Activated CD8-positive, alpha-beta memory T cell treated with anti-CD3 and anti-CD28 coated beads for 4 hours (primary cell): ENCODE results near the gene LMAN2.
A peak's percentile ranks its signal among the peaks of the same experiment; 100 is the strongest.
"Not testable (repeated sequence)": the region's sequence is repeated elsewhere in the genome, so short reads cannot be mapped to it uniquely, and the experiment has no call there.

Experiments
- DNase-seq, 2 donors: peaks; one replicate each; pipeline ENCODE4 v3.0.0-alpha.2; 2020; ENCODE audit warnings: low read depth in 2 of 2

LMAN2 gene

DNA sequence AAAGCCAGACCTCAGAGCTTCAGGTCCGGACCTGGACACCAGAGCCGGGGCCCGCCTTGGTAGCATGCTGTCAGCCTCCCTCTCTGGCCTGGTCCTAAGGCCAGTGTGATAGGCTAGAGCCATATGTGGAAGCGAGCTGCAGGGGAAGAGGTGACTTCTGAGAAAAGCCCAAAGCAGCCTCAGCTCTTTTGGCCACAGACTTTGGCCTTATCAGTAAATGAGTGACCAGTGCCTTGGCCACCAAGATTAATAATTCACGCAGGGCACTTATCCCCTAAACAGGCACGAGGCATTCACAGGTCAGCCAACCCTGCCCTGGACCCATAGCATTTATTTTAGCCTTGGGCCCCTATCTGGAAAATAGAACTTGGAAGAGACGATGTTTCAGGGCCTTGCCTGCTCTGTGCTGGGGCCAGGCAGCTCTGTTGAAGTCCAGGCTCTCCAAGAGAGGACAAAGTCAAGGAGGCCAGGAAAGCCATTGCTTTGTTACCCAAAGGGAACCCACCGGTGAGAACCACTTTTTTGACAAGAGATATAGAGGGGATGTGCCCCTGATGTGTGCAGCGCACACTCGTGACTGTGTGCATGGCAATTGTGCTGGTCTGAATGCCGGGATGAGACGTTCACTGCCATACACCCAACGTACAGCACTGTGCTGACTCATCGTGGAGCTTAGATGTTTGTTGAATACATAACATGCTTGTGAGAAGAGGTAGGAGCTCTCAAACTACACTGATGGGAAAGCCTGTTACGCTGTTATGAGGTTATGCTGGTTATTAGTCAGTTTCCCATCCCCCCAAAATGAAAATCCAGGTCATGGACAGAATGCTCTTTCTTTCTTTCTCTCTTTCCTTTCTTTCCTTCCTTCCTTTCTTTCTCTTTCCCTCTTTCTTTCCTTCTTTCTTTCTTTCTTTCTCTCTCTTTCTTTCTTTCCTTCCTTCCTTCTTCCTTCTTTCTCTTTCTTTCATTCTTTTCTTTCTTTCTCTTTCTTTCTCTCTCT is 27.7 kb upstream of the LMAN2 start:
- DNase-seq, result no peak

DNA sequence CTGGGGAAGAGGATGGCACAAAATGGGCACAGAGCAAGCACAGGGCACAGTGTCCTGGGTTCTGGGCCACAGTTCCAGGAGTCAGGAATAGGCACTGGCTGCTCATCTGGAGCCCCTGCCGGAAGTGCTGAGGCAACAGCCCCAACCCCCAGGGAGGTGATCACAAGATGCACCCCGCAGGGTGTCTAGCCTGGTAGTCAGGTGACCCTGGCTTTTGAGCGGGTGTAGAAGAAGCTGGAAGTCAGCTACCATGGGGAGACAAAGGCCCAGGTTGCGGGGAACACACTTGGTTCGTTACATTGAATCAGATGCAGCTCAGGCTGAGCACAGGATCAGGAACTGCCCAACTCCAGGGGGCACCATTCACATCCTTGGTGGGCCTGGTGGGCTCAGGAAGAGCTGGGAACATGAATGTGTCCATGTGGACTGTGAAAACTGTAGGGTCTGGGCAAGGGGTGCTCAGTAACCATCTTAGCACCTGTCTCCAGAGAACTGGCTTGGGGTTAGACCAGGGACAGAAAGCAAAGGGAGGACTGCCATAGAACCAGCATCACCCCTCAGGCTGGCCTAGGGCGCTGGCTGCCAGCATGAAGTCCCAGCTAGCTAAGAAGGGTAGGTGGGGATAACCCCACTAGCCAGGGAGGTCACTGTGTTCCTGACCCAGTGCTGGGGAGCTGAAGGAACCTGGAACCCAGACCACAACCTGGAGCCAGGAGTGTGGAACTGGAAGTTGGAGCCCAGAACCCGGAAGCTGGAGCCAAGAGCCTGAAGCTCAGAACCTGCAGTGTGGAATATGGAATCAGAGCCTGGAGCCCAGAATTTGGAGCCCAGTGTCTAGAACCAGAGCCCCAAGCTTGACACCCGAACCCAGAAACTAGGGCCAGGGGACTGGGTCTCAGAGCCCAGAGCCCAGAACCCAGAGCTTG is 26.6 kb upstream of the LMAN2 start:
- no peak for DNase-seq

DNA sequence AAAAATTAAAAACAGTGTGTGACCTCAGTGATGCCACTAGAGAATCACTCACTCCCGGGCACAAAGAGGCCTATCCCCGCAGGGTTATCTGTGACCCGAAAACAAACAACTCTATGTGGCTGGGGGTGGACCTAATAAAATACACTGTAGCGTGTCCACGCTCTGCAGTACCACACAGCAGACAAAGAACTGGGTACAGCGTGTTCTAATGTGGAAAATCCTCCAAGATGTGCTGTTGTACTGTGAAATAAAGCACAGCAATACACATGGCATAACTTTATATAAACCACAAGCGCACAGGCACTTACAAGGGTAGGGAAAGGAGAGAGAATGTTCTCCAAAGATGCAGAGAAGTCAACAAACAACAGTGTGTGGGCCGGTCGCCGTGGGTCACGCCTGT is 24.6 kb upstream of the LMAN2 start:
- no peak for DNase-seq

DNA sequence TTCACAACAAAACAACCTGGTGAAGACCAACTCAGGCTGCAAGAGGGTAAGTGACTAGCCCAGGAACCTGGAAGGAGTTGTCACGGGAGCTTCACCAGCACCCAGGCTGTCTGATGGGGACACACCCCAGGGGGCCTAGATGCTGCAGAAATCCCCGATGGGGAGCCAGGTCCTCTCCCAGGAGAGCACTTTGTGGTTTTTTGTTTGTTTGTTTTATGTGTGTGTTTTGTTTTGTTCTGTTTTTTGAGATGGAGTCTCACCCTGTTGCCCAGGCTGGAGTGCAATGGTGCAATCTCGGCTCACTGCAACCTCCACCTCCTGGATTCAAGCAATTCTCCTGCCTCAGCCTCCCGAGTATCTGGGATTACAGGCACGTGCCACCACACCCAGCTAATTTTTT is 24.0 kb upstream of the LMAN2 start:
- not testable (repeated sequence) for DNase-seq

DNA sequence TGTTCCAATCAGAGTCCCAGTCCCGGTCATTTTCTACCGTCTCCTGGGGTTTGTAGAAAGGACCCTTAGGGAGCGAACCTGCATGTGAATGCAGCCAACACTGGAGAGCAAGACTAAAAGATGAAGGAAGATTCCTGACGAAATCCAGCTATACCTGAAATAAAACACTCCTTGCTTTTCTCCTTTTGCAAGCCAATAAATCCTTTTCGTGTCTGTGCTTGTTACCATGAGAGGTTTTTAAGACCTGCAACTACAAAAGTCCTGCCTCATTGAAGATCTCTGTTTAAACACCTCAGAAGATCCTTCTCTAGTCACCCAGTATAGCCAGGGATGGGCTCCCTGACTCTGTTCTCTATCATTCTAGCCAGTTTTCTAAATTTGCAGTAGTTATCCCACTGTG is 22.7 kb upstream of the LMAN2 start:
- DNase-seq, result no peak

DNA sequence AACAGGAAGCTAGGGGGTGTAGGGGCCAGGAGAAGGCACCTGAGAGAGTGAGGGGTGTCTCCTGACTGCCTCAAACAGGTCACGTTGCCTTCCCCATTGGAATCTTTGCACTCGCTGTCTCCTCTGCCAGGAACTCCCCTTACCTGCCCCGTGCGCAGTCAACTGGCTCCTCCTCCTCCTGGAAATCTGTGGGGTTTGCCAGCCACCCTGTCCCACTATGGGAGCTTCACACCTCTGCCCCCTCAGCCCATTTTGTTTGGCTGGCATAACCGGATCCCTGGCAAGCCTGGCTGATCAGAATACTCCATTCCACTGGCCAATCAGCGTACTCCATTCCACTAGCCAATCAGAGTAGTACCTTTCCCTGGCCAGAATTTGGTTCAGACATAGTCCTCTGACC is 22.3 kb upstream of the LMAN2 start:
- no peak for DNase-seq

DNA sequence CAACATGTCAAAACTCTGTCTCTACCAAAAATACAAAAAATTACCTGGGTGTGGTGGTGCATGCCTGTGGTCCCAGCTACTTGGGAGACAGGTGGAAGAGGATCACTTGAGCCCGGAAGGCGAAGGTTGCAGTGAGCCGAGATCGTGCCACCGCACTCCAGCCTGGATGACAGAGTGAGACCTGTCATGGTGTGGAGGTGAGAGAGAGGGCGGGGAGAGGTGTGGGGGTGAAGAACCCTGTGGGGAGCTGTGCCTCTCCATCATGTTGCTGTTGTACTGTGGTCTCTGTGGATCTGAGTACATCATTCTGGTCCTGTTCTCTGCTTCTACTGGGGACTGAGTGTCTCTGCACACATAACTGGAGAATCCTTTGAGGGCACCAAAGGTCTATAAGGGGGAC is 21.4 kb upstream of the LMAN2 start:
- DNase-seq, result no peak

DNA sequence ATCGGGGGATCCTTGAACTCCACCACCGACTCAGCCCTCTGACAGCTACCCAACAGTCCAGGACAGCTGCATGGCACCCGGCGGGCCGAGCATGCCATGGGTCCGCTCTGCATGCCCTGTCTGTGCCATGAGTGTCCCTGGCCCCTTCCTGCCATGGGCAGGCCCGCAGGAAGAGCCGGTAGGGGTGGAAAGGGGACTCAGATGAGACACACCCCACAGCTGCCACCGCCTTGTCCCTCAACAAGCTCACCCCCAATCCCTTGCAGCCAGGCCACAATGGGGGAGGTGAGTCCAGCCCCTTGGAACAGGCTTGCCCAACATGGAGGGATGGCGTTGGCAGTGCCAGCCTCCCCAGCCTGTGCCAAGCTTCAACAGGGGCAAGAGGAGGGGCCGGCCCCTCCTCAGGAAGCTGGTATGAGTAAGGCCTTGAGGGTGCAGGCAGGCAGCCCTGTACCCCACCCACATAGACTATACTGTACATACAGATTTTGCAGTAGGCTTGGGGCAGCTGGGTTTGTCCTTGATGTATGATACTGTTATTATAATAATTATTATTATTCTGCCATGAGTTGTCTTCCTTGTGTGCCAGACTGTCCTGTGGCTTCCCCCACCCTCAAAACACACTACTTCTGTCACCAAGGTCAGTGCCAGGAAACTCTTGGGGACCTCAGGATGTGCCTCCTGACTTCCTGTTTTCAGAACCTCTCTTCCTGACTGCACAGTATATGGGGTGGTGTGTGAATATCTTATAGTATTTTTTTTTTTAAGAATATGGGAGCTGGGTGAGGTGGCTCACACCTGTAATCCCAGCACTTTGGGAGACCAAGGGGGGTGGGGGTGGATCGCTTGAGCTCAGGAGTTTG is 20.8 kb upstream of the LMAN2 start:
- DNase-seq, result no peak

DNA sequence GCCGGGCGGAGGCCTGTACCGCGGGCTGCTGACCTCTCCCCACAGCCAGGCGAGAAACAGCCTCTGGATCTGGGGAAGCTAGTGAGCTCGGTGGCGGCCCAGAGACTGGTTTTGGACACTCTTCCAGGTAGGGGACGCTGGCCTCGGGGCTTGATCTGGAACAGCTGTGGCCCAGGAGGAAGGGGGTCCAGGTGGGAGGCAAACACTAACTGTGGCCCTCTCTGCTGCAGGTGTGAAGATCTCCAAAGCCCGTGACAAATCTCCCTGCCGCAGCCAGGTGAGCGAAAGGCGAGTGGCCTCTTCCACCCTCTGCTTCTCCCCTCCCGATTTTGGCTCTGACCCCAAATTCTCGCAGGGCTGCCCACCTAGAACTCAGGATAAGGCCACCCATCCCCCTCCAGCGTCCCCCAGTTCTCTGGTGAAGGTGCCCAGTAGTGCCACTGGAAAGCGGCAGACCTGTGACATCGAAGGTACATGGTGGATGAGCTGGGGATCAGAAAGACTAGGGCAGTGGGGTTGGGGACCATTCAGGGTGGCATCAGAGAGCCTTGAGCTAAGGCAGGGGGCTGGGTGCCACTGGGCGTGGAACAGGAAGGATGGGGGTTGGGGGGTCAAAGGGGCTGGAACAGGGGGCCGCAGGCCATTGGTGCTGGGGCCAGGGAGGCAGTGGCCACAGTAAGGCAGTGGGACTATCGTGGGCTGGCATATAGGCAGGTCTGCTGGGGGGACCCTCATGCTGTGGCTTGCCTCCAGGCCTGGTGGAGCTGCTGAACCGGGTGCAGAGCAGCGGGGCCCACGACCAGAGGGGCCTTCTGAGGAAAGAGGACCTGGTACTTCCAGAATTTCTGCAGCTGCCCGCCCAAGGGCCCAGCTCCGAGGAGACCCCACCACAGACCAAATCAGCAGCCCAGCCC is 19.9 kb upstream of the LMAN2 start:
- DNase-seq, result no peak

DNA sequence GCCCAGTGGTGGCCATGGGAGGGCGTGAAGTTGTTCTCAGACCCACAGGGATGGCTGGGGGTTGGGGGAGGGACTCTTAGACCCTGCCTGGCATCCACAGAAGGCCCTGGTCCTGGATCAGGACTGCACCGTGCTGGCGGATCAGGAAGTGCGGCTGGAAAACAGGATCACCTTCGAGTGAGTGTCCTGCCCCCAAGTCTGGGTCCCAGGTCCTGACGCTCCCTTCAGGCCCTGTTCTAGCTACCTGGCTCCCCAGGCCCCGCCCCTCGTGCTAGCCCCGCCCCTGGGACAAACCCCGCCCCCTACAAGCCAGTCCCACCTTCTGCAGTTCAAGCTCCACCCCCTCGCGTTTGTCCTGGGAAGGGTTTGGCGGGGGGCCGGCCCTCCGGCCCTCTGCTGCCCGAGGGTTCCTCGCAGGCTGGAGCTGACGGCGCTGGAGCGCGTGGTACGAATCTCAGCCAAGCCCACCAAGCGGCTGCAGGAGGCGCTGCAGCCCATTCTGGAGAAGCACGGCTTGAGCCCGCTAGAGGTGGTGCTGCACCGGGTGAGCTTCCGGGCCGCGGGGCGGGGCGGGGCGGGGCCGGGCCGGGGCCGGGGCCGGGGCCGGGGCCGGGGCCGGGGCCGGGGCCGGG is 19.1 kb upstream of the LMAN2 start:
- DNase-seq, result peak in 1 of 2 donors; percentile 33

DNA sequence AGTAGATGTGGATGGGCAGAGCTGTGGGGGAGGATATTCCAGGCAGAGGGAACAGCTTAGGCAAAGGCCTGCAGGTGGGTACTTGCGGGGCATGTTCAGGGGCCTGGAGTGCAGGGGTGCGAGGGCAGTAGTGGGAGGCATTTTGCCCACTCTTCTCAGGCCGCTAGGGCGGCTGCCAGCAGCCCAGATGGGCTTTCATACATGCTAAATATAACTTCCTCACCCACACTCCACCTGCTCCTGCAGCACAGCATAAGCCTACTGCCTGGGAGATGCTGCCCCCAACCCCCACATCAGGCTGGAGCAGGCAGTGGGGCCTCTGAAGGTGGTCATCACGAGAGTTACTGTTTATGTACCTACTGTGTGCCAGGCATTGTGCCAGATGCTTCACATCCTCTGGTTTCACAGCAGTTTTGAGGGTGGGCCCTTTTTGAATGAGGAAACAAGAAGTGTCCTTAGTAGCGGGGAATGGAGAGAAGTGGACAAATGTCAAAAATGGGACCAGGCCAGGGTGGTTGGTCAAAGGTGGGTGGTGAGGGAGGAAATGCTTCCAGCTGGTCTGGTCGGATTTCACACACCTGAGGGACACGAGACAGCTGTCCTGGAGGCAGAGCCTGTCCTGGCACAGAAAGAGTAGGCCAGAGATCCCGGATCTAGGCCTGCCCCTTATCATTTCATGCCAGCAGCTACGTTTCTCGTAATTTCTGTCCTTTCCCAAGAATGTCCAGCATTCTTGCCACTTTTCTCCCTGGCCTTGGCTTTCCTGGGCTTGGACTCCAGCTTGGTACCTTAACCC is 18.4 kb upstream of the LMAN2 start:
- DNase-seq, result no peak

DNA sequence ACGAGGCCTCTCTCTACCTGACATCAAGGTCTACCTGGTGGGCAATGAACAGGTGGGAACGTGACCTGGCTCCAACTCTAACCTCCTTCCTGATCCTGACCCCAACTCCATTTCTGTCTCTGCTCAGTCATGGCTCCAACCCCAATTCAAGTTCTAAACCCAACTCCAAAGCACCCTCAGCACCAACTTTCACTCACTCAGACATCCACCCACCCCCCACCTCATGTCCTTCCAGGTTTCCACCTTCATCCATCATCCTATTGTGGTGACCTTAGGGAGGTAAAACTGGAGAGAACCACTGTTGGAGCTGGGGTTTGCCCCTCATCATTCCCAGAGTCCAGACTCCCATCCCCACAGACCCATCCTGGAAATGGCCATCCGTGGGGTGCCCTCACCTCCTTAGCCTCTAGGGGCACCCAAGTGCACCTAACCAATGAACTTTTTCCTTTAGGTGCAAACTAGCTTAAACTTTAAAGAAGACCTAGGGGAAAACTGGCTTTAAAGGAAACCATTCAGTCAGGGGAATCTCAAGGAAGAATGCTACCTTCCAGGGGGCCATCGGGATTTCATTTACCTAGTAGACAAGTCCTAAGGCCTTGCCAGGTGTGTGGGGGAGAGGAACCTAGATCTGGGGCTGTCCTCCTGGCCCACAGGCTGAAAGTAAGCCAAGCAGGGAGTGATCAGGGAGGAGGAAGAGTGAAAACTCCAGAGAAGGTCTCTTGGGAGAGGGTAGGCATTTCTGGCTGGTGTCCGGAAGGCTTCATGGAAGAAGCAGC is 17.6 kb upstream of the LMAN2 start:
- DNase-seq, result no peak

DNA sequence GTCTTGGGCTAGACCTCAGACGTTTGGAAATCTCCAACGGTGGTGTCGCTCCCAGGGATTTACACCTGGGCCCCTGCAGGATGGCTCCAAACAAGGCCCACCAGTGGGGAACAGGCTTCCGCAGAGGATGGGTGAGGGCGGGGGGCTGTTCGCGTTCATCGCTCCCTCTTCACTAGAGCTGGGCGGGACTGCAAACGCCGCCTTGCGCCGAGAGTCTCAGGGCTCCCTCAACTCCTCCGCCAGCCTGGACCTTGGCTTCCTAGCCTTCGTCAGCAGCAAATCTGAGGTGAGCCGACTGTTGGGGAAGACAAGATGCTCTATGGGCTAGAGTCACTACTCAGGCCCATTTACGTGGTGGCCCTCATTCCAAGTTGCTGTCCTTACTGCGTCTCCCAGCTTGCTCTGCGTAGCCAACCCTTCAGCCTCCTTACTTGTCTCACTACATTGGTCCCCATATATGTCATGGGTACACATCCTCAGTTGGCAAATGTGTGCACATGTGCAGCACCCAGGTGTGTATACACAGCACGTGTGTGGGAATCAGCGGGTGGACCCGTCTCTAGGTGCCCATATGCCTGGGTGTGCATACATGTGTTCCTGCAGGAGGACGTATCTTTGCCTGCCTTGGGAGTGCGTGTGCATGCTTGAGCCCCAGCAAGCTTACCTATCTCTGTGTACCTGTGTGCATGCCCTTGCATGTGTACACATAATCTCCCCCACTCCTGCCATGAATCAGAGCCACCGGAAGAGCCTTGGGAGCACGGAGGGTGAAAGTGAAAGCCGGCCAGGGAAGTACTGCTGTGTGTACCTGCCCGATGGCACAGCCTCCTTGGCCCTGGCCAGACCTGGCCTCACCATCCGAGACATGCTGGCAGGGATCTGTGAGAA is 16.8 kb upstream of the LMAN2 start:
- no peak for DNase-seq

DNA sequence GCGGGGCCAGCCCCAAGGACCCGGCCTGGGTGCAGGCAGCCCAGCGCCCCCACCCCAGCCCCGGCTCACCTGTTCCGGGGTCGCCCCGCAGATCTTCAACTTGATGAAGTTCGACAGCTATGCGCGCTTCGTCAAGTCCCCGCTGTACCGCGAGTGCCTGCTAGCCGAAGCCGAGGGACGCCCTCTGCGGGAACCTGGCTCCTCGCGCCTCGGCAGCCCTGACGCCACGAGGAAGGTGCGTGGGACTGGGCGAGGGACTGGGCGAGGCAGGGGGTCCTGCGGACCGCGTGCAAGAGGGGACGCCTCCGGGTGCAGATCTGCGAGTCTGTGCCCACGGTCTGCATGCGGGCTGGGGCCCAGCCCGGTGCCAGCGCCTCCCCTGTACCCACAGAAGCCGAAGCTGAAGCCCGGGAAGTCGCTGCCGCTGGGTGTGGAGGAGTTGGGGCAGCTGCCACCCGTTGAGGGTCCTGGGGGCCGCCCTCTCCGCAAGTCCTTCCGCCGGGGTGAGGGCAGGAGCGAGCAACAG is 15.9 kb upstream of the LMAN2 start:
- DNase-seq, result no peak

DNA sequence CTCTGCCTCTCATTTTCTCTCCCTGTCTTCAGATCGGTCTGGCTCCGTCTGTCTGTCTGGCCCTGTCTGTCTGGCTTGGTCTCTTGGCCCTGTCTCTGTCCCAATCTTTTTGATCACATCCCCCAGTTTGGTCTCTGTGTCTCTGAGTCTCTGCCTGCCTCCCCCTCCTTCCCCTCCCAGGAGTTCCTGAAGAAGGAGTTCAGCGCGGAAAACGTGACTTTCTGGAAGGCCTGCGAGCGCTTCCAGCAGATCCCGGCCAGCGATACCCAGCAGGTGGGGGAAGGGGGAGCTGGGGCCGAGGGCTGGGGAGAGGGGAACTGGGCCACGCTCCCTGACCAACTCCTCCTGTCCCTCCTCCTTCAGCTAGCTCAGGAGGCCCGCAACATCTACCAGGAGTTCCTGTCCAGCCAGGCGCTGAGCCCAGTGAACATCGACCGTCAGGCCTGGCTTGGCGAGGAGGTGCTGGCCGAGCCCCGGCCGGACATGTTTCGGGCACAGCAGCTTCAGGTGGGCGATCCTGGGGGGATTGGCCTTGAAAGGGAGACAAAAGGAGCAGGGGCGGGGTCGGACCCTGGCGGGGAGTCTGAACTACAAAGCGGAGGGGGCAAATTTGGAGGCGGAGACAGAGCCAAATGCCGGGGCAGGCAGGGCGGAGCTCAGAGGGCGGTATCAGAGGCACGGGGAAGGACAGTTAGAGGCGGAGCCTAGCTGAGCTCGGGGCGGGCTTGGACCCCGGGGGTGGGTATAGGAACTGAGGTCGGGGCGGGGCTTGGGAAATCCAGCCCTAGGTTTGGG is 15.3 kb upstream of the LMAN2 start:
- no peak for DNase-seq

DNA sequence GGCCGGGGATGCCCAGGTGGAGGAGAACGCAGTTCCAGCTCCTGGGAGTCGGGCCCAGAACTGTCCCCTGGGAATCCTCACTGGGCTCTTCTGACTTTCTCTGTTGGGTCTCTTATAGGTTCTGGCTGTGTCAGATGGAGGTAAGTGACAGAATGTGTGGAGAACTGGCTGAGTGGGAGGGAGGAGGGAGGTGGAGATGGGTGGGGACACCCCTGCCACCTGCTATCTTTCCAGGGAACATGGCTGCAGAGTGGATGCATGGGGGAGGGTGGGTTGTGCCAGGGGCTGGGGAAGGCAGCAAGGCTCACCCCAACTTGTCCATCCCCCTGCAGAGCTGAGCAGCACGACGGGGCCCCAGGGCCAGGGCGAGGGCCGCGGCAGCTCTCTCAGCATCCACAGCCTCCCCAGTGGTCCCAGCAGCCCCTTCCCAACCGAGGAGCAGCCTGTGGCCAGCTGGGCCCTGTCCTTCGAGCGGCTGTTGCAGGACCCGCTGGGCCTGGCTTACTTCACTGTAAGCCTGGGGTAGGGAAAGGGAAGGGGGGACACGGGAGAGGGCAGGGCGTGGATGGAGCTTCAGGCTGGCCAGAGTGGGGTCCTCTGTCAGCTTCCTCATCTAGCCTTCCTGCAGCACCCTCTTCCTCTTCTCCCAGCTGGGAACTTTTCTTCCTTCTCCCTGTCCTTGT is 14.5 kb upstream of the LMAN2 start:
- DNase-seq, result no peak
